ENCODE measurements around the gene GOLGA6D.
A peak's percentile ranks its signal among the peaks of the same experiment; 100 is the strongest.
"Not testable (repeated sequence)": the region's sequence is repeated elsewhere in the genome, so short reads cannot be mapped to it uniquely, and the experiment has no call there.

Gene GOLGA6D

DNA sequence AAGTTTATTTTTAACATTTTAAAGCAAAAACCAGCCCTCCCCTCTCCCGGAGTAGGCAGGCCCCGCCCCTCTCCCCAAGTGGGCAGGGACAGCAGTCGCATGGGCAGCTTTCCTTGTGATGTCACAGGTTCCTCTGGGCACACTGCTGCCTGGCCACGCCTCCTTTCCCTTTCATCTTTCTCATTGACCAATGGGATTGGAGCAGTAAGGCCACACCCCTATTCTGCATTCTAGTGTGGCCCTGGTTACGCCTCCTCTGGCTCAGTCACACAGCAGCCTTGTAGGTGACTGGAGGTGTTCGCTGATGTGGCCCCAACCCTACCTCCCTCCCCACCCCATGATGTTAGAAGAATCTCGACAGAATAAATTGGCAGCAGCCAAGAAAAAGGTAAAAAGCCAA is at the start of gene GOLGA6D:
TSS of gene GOLGA6D (plus strand) at position 264 of the 400 bp plus-strand sequence. CDS start at position 305, 41 bp downstream.
- DNase-seq: not testable (repeated sequence)

DNA sequence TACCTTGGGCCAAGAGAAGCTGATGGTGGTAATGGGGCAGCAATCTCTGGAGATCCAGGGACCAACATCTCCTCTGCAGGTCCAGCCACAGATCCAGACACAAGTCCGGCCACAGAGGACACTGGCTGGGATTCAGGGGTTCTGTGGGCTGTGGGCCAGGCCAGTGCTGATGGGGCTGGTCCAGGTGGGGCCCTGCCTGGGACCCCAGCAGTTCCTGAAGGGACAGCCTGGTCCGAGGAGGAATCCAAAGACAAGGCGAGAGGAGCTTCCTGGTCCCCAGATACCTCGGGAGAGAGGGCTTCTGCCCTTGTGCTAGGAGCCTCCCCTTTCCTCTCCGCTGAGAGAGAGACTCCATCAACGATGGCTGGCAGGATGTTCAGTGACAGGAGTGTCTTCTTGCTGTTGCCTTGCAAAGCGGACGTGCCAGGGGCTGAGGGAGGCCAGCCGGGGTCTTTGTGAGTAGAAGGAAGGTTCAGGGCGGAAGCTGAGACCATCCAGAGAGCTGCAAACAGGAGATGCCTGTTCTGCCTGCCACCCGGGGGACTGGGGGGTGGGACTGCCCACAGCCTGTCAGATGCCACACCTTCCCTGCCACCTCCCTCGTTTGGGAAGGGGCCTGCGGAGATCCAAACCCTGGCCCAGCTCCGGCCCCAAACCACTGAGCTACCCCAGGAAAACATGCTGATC is 49.0 kb upstream of the GOLGA6D start:
- no peak for DNase-seq

GRCh38 chr15:75234191-75234810 is 48.3 kb upstream of the GOLGA6D start:
- no peak for DNase-seq

- peak; percentile 14 for DNase-seq
Measured at GRCh38 chr15:75235051-75235673, 47.5 kb upstream of the GOLGA6D start.

DNA sequence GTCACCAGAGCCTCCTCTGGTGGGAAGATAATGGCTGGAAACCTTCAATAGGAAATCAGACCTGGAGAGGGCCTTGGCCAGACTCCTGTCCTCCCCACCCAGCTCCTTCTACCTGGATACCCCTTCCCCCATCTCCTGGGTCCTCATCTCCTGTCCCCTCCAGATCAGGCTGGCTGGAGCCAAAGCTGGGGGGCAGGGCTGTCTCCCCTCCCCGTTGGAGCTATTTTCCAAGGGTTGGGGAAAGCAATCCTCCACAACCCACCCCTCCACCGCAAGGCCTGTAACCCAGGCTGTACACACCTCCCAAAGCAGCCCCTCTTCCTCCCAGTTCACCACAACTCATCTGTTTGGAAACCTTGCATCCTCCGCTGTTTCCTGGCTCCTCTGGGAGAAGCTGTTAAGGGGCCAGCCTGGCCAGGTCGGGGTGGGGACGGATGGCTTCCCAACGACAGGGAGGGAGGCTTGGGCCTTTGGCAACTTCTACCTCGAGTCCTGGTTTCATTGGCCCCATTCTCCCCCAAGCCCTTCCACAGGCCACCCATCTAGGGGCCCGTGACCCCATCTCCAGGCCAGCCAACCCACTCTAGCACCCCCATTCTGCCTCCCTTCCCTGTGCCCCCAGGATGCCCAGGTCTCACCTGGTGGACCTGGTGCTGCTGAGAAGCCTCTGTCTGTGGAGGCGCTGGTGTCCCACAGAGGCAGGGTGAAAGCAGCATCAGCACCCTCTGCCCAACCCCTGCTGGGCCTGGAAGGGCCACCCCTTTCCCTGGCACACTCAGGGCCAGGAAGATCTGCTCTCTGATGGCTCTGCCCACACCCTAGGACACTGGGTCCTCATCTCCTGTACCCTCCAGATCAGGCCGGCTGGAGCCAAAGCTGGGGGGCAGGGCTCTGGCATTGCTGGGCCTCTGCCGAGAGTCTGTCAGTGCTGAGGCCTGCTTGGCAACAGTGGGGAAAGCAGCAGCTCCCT is 46.6 kb upstream of the GOLGA6D start:
- DNase-seq: peak; percentile 17

GRCh38 chr15:75237316-75237982 is 45.2 kb upstream of the GOLGA6D start:
- no peak for DNase-seq

- no peak for DNase-seq
Measured at GRCh38 chr15:75238150-75238549, 44.5 kb upstream of the GOLGA6D start.

DNA sequence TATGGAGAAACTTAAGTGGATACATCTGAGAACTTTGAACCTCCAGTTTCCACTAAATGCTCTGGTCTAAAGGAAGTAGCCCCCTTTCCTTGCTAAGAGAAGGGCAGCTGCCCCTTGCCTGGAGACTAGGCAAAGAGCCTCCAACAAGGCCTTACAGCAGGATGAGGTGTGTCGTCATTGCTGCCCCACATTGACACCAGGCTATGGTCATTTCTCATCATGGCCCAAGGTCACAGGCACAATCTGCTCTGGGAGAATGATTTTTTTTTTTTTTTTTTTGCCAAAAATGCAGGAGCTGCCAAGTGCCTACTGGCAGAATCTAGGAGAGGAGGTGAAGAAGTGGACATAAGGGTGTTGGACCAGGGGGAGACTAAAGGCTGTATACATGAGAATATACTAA is 36.9 kb upstream of the GOLGA6D start:
- DNase-seq: not testable (repeated sequence)

- not testable (repeated sequence) for DNase-seq
Measured at GRCh38 chr15:75248991-75249390, 33.6 kb upstream of the GOLGA6D start.

- no peak for DNase-seq
Measured at GRCh38 chr15:75249726-75250125, 32.9 kb upstream of the GOLGA6D start.

- not testable (repeated sequence) for DNase-seq
Measured at GRCh38 chr15:75251343-75251742, 31.3 kb upstream of the GOLGA6D start.

DNA sequence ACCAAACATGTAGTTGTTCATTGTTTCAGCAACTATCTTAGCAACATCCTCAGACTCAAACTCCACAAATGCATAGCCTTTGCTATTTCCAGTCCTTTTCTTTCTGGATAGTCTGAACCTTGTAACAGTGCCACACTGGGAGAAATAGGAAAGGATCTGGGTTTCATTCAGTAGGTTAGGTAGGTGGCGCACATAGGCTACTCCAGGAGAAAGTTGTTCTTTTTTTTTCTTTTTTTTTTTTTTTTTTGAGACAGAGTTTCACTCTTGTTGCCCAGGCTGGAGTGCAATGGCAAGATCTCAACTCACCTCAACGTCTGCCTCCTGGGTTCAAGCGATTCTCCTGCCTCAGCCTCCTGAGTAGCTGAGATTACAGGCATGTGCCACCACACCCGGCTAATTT is 30.4 kb upstream of the GOLGA6D start:
- not testable (repeated sequence) for DNase-seq

- not testable (repeated sequence) for DNase-seq
Measured at GRCh38 chr15:75258034-75258433, 24.6 kb upstream of the GOLGA6D start, which contains the start of gene GOLGA6C. Gene GOLGA6C (plus strand): TSS chr15:75258334. CDS start chr15:75258599, 265 bp downstream.

GRCh38 chr15:75258620-75259343 is 23.9 kb upstream of the GOLGA6D start:
- not testable (repeated sequence) for DNase-seq

DNA sequence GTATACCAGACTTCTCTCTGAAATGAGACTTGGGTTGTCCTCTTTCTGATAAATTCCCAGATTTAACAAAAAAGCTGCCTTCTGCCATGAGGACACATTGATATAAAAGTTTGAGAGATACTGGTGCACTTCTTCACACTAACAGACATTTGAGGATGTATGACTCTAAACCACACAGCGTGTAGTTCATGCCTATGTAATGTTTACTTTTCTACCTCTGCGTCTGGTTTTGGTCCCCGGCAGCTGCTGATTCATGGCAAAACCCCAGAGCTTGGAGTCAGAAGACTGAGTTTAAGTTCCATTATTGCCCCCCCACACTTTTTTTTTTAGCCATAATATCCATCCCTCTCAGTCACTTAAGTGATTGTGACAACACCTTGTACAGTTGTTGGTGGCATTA is 22.8 kb upstream of the GOLGA6D start:
- DNase-seq: not testable (repeated sequence)

DNA sequence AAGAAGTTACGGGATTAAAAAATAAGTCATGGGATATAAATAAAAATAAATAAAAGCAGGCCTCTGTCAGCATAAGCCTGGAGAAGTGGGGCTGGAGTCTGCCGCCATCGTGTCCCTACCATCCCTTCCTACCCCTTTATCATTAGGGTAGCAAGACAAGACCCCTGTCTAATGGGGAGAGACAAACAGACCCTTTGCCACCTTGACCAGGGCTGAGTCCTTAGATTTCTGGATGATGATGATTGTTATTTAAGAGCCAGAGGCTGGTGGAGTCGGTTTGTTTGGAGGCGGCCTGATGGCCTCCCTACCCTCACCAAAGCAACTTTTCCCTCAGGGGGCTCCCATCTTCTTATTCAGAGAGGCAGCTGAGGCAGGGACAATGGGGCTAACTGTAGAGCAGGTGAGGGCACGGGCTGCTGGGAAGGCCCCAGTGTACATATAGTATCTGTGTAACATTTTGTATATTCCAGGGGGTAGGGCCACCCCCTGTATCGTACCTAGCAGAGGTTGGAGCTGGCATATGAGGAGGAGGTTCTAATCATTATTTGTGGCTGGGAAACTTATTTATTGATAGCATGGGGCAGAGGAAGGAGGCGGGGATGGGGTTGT is 8.8 kb upstream of the GOLGA6D start:
- not testable (repeated sequence) for DNase-seq

DNA sequence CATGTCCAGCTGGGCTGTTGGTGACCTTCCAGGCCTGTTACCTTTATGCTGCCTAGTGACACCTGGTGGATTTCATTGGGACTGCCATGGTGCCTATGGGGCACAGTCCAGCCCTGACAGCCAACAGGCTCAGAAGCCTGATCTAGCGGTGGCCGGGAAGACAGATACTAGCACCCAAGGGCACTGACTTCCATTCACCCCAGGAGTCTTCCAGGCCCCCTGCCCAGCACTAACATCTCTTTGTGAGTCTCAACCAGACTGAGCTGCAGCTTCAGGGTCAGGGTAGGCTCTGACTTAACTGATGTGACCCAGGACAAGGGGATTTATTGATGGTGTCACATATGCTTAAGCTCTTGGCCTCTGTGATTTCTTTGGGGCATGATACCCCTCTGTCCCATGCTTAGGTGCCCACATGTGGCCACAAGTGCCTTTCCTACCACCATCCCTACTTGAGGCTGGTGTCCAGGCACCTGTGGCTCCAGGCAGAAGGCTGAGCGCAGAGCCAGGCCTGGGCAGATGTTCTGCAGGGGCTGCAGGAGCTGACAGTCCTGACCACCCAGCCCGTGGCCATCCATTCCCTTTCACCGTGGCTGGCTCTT is 8.0 kb upstream of the GOLGA6D start:
- peak; percentile 75 for DNase-seq

- not testable (repeated sequence) for DNase-seq
Measured at GRCh38 chr15:75275617-75276016, 7.0 kb upstream of the GOLGA6D start.

DNA sequence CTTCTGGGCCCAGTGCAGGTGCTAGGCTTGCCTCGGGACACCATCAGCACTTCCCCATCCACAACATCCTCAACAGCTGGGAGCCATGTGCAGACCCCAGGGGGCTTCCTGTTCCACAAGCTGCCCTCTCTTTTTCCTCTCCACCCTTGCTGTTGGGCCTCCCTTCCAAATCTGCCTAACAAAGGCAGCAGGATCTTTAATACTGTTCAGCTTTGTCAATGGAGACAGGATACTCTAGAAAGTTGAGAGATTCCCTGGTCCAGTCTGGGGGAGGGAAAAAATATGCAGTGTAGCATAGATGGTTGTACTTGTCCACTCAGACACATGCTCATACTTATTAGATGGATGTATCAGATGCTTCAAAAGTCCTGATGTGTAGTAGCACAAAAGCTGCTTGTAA is 4.1 kb upstream of the GOLGA6D start:
- DNase-seq: not testable (repeated sequence)

DNA sequence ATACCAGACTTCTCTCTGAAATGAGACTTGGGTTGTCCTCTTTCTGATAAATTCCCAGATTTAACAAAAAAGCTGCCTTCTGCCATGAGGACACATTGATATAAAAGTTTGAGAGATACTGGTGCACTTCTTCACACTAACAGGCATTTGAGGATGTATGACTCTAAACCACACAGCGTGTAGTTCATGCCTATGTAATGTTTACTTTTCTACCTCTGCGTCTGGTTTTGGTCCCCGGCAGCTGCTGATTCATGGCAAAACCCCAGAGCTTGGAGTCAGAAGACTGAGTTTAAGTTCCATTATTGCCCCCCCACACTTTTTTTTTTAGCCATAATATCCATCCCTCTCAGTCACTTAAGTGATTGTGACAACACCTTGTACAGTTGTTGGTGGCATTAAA is 1.5 kb downstream of the GOLGA6D start:
- DNase-seq: not testable (repeated sequence)
